ENCODE data around the gene NAPG. TPM values are rescaled to one million over a fixed set of nuclear protein-coding genes. Genes with fewer than 3 reads are reported as not detected.
A peak's percentile ranks its signal among the peaks of the same experiment; 100 is the strongest.
"Not testable (repeated sequence)": the region's sequence is repeated elsewhere in the genome, so short reads cannot be mapped to it uniquely, and the experiment has no call there.

Gene NAPG
- total RNA-seq, 1 experiment from 2014 or later = 24.5 TPM

GRCh38 chr18:10526561-10526949 lies 728 bp downstream of the NAPG start:
- Histone ChIP-seq H3K9me3 (no peaks in the 10 kb centered on the region), H3K36me3 (peaks cover 3% of the 10 kb centered on the region; the same call in 1 of the 2 replicates), H3K4me3 (peak overlapping the region; percentile 79), H3K27me3 (no peaks in the 10 kb centered on the region)
- no peak for DNase-seq

GRCh38 chr18:10528439-10528838 lies 2.6 kb downstream of the NAPG start:
- no peaks in the 10 kb centered on the region for H3K9me3 ChIP-seq
- peaks cover 3% of the 10 kb centered on the region; the same call in 1 of the 2 replicates for H3K36me3 ChIP-seq
- no peak overlapping the region for H3K4me3 ChIP-seq
- no peaks in the 10 kb centered on the region for H3K27me3 ChIP-seq
- DNase-seq = no peak

GRCh38 chr18:10530002-10530401 lies 4.2 kb downstream of the NAPG start:
- Histone ChIP-seq H3K36me3 (peaks cover 13% of the 10 kb centered on the region; the same call in 1 of the 2 replicates), H3K9me3 (no peaks in the 10 kb centered on the region), H3K27me3 (no peaks in the 10 kb centered on the region), H3K4me3 (no peak overlapping the region)
- no peak for DNase-seq

- H3K36me3 ChIP-seq = peaks cover 15% of the 10 kb centered on the region; the same call in 1 of the 2 replicates
- H3K27me3 ChIP-seq = no peaks in the 10 kb centered on the region
- DNase-seq = no peak
- no peak overlapping the region for H3K4me3 ChIP-seq
- no peaks in the 10 kb centered on the region for H3K9me3 ChIP-seq
Observed at GRCh38 chr18:10530852-10531251, 5.0 kb downstream of the NAPG start.

GRCh38 chr18:10533111-10533510 lies 7.3 kb downstream of the NAPG start:
- no peak overlapping the region for H3K4me3 ChIP-seq
- no peaks in the 10 kb centered on the region for H3K27me3 ChIP-seq
- H3K9me3 ChIP-seq = no peaks in the 10 kb centered on the region
- peaks cover 17% of the 10 kb centered on the region; the same call in 1 of the 2 replicates for H3K36me3 ChIP-seq
- no peak for DNase-seq

GRCh38 chr18:10536280-10536679 lies 10.5 kb downstream of the NAPG start:
- Histone ChIP-seq H3K36me3 (peaks cover 30% of the 10 kb centered on the region), H3K9me3 (no peaks in the 10 kb centered on the region), H3K4me3 (no peak overlapping the region), H3K27me3 (no peaks in the 10 kb centered on the region)
- DNase-seq = no peak

GRCh38 chr18:10537765-10538164 lies 11.9 kb downstream of the NAPG start:
- Histone ChIP-seq H3K4me3 (no peak overlapping the region), H3K27me3 (no peaks in the 10 kb centered on the region), H3K9me3 (no peaks in the 10 kb centered on the region), H3K36me3 (peaks cover 36% of the 10 kb centered on the region)
- no peak for DNase-seq

GRCh38 chr18:10539124-10539523 lies 13.3 kb downstream of the NAPG start:
- not testable (repeated sequence) for DNase-seq, H3K9me3 ChIP-seq, H3K27me3 ChIP-seq, H3K4me3 ChIP-seq
- peaks cover 34% of the 10 kb centered on the region for H3K36me3 ChIP-seq

GRCh38 chr18:10543277-10543676 lies 17.4 kb downstream of the NAPG start:
- Histone ChIP-seq H3K36me3 (peaks cover 45% of the 10 kb centered on the region), H3K9me3 (no peaks in the 10 kb centered on the region), H3K27me3 (no peaks in the 10 kb centered on the region), H3K4me3 (no peak overlapping the region)
- no peak for DNase-seq

- no peak for DNase-seq
- Histone ChIP-seq H3K4me3 (no peak overlapping the region), H3K9me3 (no peaks in the 10 kb centered on the region), H3K27me3 (no peaks in the 10 kb centered on the region), H3K36me3 (peaks cover 43% of the 10 kb centered on the region)
Observed at GRCh38 chr18:10544093-10544748, 18.4 kb downstream of the NAPG start.

GRCh38 chr18:10546557-10547300 lies 20.9 kb downstream of the NAPG start:
- DNase-seq = no peak
- peaks cover 44% of the 10 kb centered on the region for H3K36me3 ChIP-seq
- no peaks in the 10 kb centered on the region for H3K9me3 ChIP-seq
- no peak overlapping the region for H3K4me3 ChIP-seq
- no peaks in the 10 kb centered on the region for H3K27me3 ChIP-seq

GRCh38 chr18:10552226-10552625 lies 26.4 kb downstream of the NAPG start:
- DNase-seq = no peak
- peaks cover 50% of the 10 kb centered on the region for H3K36me3 ChIP-seq

GRCh38 chr18:10556251-10556650 lies 30.4 kb downstream of the NAPG start:
- DNase-seq, H3K4me3 ChIP-seq, H3K9me3 ChIP-seq, H3K27me3 ChIP-seq: not testable (repeated sequence)
- H3K36me3 ChIP-seq = peaks cover 33% of the 10 kb centered on the region

More at GRCh38 chr18:10552226-10552625, 26.4 kb downstream of the NAPG start:
- Histone ChIP-seq H3K9me3 (no peaks in the 10 kb centered on the region), H3K4me3 (no peak overlapping the region), H3K27me3 (no peaks in the 10 kb centered on the region)

- DNase-seq = no peak
- no peaks in the 10 kb centered on the region for H3K27me3 ChIP-seq
- H3K4me3 ChIP-seq = no peak overlapping the region
- H3K9me3 ChIP-seq = no peaks in the 10 kb centered on the region
- peaks cover 30% of the 10 kb centered on the region for H3K36me3 ChIP-seq
Observed at GRCh38 chr18:10557085-10557677, 31.4 kb downstream of the NAPG start.

- DNase-seq = no peak
- no peaks in the 10 kb centered on the region for H3K9me3 ChIP-seq
- no peak overlapping the region for H3K4me3 ChIP-seq
- peaks cover 17% of the 10 kb centered on the region for H3K36me3 ChIP-seq
- H3K27me3 ChIP-seq = no peaks in the 10 kb centered on the region
Observed at GRCh38 chr18:10558243-10558966, 32.6 kb downstream of the NAPG start.

GRCh38 chr18:10558967-10559298 lies 33.1 kb downstream of the NAPG start:
- no peaks in the 10 kb centered on the region for H3K27me3 ChIP-seq
- no peak overlapping the region for H3K4me3 ChIP-seq
- H3K36me3 ChIP-seq = peaks cover 14% of the 10 kb centered on the region
- DNase-seq = no peak
- no peaks in the 10 kb centered on the region for H3K9me3 ChIP-seq
